SIG-M5 treated with dmso at 0.1 percent for 504 hours (cell line): ENCODE results near the gene OLFML2A.
A peak's percentile ranks its signal among the peaks of the same experiment; 100 is the strongest.

Experiments used
- DNase-seq: peaks from one replicate; lab custom pipeline; 2025; ENCODE audit not compliant: unreplicated experiment; lab: John Stamatoyannopoulos, UW

Gene OLFML2A

DNA sequence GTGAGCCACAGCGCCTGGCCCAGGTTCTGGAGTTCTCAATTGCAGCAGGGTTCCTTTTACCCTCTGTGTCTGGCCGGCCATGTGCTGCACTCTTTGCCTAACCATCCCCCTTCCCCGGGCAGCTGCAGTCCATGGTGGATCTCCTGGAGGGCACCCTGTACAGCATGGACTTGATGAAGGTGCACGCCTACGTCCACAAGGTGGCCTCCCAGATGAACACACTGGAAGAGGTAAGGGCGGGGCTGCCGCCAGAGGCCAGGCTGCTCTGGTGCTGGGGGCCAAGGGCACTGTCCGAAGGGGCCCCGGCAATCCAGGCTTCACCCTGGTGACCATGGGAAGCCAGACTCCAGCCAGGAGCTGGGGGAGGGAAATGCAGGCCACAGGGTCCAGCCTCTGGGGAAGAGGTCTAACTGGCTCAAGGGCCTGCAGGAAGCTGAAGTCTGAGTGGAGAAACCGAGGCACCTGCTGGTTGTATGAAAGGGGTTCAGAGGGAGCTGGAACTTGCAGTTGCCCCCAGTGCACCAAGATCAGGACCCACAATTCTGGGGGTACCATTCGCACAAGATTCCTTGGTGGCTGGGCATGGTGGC is 18.1 kb downstream of the OLFML2A start:
- no peak for DNase-seq

DNA sequence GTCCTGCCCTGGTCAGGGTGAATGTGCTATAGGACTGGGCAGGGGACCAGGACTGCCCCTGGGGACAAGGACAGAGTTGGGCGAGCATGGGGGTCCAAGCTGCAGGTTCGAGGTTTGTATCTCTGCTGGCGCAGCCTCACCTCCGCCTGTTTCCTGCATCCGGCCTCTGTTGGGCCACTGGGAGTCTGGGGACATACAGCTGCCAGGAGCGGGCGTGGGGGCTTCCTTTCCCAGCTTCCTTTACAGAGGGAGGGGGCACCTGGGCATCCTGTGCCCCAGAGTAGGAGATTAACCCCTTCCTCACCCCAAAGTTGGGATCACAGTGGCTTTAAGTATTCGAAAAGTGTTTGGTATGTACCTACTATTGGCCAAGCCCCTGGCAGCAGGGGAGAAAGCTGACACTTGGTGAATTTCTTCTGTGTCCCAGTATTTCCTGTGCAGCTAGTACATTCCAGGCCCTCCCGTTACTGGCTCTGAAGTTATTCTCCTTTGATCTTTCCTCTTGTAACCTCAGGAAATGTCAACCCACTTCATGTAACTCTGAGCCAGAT is 19.0 kb downstream of the OLFML2A start:
- DNase-seq = no peak

DNA sequence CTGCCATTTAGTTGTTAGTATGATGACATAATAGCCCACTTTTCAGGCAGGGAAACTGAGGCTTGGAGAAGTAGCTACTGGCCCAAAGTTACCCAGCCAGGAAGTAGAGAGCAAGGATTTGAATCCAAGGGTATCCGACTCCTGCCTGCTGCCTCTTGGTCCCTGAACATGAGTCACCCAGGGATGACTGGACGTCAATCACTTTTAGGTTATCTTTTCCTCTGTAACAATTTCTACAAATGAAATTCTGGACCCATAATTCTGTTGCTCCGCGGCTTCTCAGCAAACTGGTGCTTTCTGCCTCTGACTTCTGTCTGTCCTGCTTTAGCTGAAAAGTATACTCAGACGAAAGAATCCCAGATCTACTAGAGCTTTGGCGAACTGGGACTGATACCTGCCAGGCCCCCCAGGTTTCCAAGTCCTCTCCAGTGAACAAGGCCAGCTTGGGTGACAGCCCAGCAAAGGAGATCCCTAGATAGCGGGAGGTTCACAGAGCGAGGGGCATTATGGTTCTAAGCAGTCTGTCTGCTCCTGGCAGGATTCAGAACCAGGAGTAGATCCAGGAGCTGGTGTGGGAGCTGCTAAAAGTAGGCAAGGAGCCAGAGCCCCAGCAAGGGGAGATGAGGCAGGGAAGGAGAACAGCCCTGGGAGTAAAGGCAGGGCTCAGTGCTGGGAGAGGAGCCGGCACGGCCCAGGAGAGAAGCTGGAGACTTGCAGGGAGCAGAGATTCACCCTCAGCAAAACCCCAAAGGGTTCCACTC is 20.6 kb downstream of the OLFML2A start:
- DNase-seq = no peak

DNA sequence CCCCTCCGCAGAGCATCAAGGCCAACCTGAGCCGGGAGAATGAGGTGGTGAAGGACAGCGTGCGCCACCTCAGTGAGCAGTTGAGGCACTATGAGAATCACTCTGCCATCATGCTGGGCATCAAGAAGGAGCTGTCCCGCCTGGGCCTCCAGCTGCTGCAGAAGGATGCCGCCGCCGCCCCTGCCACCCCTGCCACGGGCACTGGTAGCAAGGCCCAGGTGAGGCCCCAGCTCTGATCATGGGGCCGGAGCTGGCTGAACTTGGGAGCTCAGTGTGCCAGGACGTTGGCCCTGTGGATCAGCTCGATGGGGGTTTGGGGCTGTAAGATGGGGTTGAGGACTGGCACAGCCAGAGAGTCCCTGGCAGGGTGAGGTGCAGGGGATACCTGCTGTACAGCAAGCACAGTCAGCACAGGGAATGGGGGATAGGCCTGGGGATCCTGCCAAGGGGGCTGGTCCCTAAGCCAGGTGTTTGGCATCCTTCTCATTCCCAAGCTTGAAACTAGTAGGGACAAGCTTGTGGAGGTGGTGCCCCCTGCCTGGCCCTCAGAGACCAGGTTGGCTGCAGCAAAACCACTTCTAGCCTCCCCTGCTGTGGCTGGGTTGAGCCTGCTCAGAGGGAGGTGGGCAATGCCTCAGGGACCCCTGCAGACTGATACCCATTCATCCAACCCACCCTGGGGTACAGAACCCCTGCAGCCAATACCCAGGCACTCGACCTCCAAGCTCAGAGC is 22.5 kb downstream of the OLFML2A start:
- no peak for DNase-seq

DNA sequence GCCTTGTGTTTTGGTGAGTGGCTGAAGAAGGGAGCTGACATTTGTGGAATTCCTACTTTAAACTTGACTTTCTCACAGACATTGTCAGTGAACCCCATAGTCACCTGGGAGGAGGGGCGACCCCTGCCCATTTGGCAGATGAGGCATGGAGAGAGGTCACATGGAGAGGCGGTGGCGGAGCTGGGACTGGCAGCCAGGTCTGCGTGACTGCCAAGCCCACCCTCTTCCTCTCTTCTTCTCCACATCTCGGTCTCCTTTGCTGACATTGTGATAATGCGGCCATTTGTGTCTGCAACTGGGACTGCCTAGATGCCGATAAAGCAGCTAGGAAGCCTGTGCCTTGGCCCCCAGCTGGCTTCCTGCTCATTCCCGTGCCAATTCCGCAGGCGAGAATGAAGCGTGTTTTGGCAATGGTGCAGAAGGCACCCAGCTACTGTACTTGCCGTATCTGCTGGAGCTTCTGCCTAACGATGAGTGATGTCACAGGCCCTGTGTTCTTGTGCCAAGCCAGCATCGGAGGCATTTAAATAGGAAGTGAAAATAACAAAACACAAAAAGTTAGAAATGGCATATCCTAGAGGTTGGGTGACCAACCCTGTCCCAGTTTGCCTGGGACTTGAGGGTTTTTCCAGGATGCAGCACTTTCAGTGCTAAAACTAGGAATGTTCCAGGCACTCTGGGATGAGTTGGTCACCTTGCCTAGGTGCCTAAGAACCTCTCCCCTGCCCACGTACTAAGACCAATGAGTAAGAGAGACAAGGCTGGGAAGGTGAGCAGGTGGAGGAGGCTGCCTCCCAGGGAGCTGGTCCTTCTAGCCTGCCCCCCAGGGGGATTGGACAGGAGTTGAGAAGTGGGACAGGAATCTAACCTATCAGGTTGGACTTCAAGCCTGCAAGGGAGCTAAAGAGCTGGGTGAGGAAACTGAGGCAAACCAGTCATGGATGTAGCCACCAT is 23.6 kb downstream of the OLFML2A start:
- DNase-seq = peak; percentile 58

DNA sequence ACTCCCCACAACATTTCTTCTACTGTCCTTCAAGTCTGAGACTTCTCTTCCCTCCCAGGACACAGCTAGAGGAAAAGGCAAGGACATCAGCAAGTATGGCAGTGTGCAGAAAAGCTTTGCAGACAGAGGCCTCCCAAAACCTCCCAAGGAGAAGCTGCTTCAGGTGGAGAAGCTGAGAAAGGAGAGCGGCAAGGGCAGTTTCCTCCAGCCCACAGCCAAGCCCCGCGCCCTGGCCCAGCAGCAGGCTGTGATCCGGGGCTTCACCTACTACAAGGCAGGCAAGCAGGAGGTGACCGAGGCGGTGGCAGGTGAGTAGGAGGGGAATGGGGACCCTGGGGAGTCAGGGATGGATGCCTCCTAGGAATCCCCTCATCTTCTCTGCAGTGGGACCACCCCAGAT is 24.4 kb downstream of the OLFML2A start:
- DNase-seq = no peak

DNA sequence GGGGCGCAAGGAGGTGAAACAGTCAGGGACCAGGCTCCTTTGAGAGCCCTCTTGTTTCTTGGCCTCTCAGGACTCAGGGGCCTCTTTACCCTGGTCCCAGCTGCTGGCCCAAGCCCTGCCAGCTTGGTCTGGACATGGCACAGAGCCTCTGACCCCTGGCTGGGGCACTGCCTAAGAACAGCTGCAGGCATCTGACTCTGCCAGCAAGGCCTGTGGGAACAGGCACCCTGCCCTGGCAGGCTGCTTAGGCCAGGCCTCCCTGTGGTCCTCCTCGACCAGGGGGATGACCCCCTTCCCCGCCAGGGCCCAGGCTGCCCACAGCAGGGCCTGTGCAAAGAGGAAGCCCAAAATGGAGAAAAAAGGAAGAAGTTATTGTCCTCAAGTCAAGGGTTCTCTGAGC is 25.5 kb downstream of the OLFML2A start:
- no peak for DNase-seq

DNA sequence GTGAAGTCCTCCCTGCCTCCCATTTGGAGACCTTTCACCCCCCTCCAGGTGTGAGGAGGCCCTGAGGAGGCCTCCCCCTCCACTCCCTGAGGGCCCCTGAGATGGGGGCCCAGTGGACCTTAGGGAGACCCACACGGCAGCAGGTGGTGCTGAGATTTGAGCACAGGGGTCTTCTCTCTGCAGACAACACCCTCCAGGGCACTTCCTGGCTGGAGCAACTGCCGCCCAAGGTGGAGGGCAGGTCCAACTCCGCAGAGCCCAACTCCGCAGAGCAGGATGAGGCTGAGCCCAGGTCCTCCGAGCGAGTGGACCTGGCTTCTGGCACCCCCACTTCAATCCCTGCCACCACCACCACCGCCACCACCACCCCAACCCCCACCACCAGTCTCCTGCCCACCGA is 27.0 kb downstream of the OLFML2A start:
- DNase-seq = no peak

DNA sequence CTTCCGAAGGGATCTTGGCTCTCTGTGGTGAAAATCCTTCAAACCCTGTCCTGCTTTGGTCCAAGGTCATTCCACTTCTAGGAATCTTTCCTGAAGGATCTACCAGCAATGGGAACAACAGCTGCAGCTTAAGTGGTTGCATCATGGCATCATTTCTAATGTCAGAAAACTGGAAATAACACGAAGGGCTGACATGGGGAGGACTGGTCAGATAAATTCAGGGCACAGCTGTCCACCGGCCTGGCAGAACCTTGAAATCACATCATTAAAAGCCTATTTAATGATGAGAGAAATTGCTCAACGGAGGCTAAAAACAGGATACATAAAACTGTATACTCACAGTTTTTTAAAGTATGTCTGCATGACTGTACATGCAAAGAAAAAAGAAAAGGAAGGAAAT is 28.3 kb downstream of the OLFML2A start:
- no peak for DNase-seq

DNA sequence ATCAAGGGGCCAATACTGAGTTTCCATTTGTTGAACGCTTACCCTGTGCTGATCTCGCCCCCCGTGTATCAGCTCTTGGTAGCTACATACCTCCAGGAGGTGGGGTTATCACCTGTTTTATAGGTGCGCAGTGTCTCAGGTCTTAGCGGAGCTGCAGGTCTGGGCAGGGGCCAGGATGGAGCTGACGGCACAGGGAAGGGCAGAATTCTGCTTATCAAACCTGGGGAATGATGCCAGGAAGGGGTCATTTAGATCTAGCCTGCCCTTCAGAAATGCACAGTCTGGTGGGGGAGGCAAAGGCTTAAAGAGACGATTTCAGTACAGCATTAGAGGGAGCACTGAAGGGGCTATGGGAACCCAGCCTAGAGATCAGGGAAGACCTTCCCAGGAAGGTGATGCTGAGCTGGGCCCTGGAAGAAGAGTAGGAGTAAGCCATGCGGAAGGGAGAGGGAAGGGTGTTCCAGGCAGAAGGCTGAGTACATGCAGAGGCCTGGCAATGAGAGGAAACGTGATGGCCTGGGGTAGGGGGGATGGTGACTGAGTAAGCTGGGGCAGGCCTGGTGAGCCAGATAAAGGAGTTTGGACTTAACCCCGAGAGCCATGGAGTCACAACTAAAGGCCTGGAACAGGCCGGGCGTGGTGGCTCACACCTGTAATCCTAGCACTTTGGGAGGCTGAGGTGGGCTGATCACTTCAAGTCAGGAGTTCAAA is 31.5 kb downstream of the OLFML2A start:
- DNase-seq = no peak

DNA sequence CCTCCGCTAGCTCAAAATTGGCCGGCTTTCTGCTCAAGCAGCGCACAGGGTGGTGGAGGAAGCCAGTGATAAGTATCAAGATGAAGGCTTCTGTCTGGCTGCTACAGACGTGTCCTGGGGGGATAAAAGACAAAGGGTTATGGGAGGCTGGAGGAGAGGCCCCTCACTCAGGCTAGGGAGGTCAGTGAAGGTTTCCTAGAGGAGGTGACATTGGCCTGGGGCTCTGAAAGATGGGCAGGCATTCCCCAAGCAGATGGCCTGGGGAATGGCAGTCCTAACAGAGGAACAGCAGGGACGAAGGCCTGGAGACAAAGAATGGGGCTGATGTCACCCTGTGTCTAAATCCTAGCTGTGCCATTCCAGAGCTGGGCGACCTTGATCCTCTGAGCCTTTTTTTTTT is 32.3 kb downstream of the OLFML2A start:
- no peak for DNase-seq

DNA sequence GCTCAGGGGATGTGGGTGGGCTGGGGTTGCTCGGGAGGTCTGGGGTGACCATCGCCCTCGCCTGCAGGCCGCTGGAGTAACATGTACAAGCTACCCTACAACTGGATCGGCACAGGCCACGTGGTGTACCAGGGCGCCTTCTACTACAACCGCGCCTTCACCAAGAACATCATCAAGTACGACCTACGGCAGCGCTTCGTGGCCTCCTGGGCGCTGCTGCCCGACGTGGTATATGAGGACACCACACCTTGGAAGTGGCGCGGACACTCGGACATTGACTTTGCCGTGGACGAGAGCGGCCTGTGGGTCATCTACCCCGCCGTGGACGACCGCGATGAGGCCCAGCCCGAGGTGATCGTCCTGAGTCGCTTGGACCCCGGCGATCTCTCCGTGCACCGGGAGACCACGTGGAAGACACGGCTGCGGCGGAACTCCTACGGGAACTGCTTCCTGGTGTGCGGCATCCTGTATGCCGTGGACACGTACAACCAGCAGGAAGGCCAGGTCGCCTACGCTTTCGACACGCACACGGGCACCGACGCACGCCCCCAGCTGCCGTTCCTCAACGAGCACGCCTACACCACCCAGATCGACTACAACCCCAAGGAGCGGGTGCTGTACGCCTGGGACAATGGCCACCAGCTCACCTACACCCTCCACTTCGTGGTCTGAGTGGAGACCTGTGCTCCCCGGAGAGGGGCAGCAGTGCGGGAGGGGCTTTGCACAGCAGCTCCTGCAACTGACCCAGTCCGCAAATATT is 33.0 kb downstream of the OLFML2A start:
- DNase-seq = no peak

DNA sequence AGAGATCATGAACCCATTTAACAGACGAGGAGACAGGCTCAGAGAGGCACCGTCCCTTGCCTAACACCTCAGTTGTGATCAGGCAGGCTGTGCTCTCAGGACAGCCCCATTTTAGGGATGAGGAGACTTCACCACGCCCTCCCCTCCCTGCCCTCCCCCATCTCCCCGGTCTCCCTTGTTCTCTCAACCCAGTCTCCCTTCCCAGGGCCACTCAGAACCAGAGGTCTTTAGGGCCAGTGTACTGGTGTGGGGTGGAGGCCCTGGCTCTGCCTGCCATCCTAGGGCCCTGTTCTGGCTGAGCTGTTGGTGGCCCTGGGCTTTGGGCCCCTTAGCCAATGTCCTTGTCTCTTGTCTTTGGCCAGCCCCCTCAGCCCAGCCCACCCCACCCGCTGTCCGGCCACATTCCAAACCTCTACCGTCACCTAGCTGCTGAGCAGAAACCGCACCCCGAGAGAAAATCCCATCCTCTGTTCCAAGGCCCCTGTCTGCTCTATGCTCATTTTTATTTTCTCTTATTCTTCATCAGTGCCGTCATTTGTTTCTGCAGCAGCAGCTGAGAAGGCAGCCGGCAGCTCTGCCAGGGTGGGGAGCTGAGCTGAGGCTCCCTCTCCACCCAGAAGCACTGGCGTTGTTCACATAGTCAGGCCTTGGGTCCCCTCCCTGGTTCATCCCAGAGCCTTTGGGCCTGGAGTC is 33.9 kb downstream of the OLFML2A start:
- no peak for DNase-seq

DNA sequence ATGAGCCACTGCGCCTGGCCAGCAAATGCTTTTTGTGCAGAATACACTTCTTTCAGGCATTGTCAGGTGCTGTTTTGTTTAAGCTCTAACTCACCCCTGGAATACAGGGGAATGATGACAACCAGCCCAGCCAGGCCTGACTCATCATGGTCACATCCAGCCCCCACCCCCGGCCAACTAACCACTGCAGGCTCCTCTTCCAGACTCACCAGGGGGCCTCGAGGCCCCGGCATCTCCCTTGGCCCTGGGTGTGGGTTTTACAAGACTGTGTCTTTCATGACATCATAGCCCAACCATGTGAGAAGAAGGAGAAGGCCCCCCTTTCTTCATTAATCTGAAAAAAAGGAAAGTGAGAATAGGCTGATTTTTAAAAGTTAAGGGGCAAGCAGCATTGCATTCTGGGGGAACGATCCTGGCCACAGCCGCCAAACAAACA is 35.5 kb downstream of the OLFML2A start:
- peak; percentile 70 for DNase-seq

DNA sequence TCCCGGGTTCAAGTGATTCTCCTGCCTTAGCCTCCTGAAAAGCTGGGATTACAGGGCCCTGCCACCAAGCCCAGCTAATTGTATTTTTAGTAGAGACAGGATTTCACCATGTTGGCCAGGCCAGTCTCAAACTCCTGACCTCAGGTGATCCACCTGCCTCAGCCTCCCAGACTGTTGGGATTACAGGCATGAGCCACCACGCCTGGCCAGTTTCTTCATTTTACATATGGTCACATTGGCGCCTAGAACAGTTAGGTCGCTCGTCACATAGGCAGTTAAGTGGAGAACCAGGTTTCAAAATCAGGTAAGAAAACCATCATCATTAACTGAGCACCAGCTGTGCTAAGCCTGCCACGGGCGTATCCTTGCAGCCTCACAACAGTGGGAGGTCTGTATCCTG is 36.1 kb downstream of the OLFML2A start:
- DNase-seq = no peak

DNA sequence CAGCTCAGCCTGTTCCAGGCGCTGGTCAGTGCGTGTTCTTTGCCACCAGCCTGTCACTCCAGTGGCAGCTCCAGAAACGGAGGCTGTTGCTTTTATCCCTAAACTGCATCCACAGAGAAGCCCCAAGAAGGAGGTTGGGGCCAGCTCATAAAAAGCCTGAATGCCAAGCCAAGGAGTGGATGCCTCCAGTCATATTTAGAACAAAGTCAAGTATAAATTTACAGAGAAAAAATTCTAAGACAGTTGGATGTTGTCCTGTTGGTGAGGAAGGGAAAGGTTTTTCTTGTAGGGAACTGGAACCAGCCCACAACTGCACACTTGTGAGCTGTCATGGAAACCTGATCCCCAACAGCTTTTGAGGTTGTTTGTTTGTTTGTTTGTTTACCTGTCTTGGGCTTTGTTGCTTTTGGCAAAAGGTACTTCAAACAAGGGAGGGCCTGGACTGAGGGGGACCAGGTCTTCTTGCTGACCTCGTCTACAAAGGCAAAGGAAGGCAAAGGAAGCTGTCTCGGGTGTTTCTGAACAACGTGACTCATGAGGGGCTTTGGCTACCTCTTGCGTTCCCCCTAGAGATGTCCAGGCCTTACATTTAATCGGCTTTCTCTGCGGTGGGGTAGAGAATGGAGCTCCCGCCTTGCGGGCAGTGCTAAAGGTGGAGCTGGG is 36.7 kb downstream of the OLFML2A start:
- no peak for DNase-seq

DNA sequence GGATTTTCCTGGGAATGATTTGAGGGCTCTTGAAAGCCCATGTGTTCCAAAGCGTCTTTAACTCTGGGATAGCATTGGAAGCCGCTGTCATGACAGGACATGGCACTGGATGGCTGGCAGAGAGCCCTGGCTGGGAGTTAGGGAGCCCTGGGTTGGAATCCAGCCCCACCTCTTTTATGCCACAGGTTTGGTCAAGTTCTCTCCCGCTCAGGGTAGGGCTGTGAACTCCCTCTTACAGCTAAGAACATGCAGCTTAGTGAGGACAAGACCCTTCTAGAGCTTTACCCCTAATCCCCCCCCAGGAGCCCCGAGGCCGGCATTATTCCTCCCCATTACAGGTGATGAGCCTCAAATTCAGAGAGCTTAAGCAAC is 37.2 kb downstream of the OLFML2A start:
- no peak for DNase-seq

DNA sequence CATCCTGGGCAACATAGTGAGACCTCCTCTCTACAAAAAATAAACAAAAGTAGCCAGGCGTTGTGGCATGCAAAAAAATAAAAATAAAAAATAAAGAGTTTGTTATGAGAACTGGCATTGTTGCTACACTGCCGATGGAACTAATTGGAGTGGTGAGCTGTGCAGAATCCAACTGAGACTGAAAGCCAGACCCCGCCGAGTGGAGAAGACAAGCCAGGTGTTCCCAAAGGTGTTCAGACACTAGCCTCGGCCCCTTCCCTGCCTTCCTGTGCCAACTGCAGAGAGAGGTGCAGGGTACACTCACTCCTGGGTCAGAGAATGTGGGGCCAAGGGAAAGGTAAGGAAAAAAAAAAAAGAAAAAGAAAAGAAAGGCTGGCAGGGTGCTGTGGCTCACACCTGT is 38.7 kb downstream of the OLFML2A start:
- DNase-seq = no peak
